Measurements from ENCODE around the gene FRMD4A.

Gene FRMD4A

DNA sequence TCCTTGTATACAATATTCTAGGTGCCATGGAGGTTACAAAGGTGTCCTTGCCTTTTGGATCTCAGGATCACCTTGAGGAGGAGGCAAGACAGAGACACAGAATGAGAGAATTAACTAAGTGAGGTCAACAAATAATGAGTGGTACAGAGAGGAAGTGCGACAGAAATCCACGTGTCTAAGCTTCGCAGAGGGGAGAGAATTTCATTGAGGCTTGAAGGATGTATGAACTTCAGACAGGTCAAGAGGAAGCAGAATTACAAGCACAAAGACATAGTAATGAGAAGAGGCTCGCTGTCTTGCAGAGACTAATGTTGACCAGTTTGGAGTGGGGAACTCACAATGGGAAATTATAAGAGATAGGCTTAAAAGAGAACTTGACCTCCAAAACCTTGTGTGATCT, 308.7 kb downstream of the FRMD4A start:
- TF ChIP-seq, protein P1, sequence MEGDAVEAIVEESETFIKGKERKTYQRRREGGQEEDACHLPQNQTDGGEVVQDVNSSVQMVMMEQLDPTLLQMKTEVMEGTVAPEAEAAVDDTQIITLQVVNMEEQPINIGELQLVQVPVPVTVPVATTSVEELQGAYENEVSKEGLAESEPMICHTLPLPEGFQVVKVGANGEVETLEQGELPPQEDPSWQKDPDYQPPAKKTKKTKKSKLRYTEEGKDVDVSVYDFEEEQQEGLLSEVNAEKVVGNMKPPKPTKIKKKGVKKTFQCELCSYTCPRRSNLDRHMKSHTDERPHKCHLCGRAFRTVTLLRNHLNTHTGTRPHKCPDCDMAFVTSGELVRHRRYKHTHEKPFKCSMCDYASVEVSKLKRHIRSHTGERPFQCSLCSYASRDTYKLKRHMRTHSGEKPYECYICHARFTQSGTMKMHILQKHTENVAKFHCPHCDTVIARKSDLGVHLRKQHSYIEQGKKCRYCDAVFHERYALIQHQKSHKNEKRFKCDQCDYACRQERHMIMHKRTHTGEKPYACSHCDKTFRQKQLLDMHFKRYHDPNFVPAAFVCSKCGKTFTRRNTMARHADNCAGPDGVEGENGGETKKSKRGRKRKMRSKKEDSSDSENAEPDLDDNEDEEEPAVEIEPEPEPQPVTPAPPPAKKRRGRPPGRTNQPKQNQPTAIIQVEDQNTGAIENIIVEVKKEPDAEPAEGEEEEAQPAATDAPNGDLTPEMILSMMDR (conservative IDR thresholded peaks at IDR 0.05) = no peak
- no peak overlapping the region for H3K27ac ChIP-seq

- no peak overlapping the region for H3K27ac ChIP-seq
- TF ChIP-seq, protein P1 (conservative IDR thresholded peaks at IDR 0.05) = no peak
These were observed 310.6 kb downstream of the FRMD4A start for GRCh38 chr10:14020037-14020664.

- no peak overlapping the region for H3K27ac ChIP-seq
- TF ChIP-seq, protein P1 (conservative IDR thresholded peaks at IDR 0.05) = no peak
These were observed 313.3 kb downstream of the FRMD4A start for GRCh38 chr10:14017467-14017866.

DNA sequence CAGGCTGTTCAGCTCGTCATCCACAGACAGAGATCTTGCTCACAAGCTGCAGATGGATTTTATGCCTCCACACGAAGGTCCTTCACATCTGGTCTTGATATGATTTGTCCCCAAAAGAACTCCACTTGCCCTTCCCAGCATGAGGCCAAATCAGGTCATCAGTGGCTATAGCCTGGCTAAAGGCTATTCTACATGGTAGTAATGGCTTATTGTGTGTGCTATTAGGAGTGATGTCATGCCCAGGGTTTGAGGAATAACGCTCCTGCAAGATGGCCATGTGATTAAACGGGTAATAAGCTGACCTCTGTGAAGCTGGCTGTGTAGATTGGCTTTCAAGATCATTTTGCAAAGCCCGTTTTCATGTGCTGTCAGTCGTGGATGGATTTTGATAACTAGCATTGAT, 313.8 kb downstream of the FRMD4A start:
- TF ChIP-seq, protein P1 (conservative IDR thresholded peaks at IDR 0.05) = no peak
- H3K27ac ChIP-seq = no peak overlapping the region

- no peak overlapping the region for H3K27ac ChIP-seq
- TF ChIP-seq, protein P1 (conservative IDR thresholded peaks at IDR 0.05) = no peak
These were observed 314.6 kb downstream of the FRMD4A start for GRCh38 chr10:14016011-14016536.

DNA sequence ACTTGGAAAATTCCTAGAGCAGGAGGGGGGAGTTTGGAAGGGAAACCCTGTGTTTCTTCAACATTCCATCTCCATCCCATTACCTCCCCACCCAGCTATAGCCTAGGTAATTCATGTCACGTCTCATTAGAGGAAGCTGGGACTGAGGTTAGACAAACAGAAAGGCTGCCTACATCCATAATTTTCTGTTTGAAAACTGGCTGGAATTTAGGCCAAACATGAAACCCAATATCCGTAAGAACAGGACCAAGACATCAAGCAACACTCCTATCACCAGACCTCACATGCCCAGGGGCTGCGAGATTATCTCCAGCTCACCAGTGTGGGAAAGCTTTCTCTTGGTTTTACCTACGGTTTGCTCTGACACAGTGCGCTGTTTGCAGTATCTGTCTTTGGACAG, 316.3 kb downstream of the FRMD4A start:
- TF ChIP-seq, protein P1 (conservative IDR thresholded peaks at IDR 0.05) = no peak
- no peak overlapping the region for H3K27ac ChIP-seq

DNA sequence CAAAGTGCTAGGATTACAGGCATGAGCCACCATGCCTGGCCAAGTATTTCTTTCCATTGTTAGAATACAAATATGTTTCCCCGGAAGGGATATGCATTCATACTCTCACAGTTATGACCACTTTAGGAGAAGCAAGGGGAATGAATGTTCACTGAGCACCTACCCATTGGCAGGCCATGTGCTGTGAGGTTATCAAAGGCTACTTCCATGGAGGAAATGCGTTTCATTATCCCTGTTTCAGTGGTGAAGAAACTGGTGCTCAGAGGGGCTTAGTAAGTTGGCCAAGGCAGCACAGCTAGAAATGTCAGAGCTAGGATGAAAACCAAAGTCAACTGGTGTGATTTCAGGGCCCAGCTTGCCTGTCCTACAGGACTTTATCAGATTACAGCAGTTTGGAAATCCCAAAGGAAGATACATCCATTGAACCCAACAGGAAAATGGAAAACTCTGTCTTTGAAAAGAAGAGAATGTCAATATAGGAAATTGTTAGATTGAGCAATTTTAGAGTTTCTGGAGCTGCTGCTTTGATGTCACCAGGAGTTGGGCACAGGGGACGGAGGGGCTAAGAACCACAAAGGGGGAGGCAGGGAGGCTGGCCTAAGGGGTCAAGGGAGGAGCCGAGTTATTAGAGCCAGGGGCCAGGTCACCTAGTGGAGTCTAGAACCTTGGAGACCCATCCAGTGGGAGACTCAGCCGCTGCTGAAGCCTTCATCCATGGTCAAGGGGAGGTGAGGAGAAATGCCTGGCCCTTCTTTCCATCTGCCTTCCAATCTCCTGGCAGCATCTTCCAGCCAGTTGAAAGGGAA, 319.8 kb downstream of the FRMD4A start:
- H3K27ac ChIP-seq = no peak overlapping the region
- TF ChIP-seq, protein P1 (conservative IDR thresholded peaks at IDR 0.05) = no peak

Data from VCaP (cell line).